NCI-H526 (cell line): ENCODE measurements around the gene SPIN3.
"Not testable (repeated sequence)": the region's sequence is repeated elsewhere in the genome, so short reads cannot be mapped to it uniquely, and the experiment has no call there.

Source experiments
- DNase-seq, 2 experiments: peaks; one replicate each; lab custom pipeline; 2025; lab: John Stamatoyannopoulos, UW

The SPIN3 gene

DNA sequence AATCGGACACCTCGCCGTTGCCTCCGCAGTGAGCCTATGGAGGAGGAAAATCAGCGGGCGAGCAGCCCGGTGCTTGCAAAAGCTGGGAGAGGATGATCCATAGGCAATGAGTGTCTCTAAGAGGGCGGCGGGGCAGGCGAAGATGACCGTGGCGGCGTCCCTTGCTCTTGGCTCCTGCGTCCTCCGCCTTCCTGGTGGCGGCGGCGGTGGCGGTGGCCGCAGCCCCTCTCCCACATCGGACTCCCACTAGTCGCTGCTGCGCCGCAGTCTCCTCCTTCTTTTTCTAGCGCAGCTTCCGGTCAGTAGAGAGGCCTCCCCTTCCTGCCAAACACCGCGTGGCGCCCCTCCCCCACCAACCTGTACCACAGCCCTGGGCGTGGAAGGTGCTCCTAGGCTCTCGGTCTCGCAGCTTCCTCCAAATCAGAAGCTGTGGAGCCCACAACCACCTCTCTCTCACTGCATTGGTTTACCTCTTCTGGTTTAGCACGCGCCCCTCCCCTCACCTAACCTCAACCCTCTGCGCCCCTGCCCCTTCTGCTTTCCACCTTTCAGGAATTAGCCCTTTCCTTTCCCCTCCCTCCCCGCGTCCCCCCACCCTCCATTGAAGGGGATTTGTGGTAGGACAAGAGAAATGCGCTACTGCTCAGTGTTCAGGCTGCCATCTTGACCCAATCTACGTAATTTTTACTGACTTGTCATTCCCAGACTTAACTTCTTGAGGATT lies at the start of gene SPIN3:
Gene SPIN3 (minus strand): TSS at position 271 of the 724 bp plus-strand sequence. CDS start 594 bp downstream, outside the sequence.
- DNase-seq = peak; percentile 90 to 92

DNA sequence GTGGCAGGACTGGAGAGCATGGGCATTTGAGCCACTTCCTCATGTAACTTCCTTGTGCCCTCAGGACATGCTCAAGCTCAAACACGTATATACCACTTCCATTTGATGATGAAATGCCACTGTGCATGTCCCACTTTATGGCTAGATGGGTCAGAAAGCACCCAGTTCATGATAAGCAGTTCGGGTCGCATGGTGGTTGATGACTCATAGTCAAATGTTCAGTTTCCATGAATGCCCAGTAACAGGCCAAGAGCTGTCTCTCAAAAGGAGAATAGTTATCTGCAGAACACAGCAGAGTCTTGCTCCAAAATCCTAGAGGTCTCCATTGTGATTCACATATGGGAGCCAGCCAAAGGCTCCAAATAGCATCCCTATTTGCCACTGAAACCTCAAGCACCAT lies 48.9 kb upstream of the SPIN3 start:
- no peak for DNase-seq

DNA sequence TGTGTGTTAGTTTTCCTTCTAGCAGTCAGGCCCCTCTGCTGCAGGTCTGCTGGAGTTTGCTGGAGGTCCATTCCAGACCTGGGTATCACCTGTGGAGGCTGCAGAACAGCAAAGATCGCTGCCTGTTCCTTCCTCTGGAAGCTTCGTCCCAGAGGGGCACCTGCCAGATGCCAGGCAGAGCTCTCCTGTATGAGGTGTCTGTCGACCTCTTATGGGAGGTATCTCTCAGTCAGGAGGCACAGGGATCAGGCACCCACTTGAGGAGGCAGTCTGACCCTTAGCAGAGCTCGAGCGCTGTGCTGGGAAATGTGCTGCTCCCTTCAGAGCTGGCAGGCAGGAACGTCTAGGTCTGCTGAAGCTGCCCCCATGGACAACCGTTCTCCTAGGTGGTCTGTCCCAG lies 41.9 kb upstream of the SPIN3 start:
- DNase-seq = not testable (repeated sequence)

DNA sequence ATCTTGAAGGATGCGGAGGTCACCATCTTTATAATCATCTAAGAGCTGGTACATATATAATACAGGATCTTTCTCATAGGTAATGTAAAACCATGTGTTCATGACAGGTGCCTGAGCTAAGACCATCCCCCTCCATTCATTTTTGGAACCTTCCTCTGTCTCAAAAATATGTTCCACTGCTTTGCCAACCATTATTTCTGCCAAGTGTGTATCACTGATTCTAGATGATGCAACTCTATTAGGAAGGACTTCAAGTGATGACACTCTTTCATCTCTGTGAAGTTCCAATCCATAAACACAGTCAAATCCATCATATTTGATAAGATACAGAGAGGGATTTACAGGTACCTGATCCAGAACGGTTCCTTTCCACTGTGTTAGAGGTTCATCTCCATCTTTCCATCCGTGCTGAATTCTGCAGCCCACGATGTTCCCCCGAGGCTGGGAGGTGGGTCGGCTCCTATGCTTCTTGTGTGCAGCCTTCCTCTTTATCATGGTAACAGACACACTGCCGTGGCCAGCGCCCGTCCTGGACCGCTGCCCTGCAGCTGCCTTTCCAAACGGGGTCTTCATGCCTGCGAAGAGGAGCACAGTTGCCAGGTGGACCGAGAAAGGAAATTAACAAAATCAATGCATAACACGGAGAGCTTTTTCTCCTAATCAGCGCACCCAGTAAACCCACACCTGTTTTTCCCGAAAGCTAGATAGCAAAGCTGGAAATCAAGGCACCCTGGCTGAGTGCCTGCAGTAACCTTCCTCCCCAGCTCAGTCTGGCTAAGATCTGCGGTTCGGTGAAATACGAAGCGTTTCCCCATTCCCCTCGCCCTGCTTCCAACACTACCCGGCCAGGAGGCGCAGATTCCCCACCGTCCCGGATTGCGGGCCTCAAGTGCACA lies 718 bp downstream of the SPIN3 start:
- peak in 1 of 2 experiments; percentile 18 for DNase-seq

DNA sequence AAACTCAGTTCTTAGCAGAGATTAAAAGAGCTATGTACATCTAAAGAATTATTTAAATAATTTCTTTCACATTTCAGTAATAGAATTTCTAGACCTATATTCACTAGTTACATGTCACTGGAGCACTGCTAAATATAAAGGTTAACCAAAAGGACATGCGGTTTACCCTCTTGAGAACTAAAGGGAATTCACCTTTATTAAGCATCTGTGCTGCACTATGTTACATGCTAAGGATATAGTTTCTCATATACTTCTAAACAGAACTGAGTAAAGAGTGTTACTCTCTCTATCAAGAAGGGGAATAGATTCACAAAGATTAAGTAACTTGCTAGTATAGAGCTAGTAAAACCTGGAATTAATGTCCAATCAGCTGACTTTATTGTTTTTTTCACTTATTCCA lies 7.6 kb downstream of the SPIN3 start:
- DNase-seq = no peak

DNA sequence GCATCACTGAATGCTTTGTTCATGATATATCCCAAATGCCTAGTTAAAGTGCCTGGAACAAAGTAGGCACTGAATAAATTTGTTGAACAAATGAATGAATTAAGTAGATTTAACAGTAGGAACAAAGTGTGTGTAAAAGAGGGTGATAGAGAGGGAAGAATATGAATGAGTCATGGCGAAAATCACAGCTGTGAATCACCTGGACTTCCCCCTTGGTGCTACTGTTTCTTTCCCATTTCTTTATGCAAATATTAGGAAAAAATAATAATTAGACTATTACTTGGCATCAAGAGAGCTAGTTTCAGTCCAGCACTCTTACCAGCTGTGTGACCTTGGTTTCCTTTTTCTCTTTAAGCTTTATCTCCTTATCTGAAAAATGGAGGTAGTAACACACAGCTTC lies 9.2 kb downstream of the SPIN3 start:
- no peak for DNase-seq

DNA sequence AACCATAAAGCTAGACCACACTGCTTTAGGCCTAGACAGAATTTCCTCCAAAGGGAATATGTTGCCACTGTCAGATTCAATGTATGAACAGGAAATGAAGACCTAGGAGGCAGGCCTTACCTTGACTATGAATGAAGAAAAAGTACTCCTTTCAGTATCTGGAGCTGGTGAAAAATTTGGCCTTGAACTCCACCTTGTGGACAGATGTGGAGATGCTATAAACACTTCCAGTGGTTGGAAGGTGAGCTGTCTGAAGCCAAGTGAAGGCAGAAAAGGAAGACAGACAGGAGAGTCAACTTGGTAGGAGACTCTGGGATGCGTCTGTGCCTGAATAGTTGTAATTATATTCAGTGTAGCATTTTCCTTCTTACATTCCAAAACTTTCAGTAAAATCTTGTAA lies 17.2 kb downstream of the SPIN3 start:
- peak; percentile 11 to 33 for DNase-seq

DNA sequence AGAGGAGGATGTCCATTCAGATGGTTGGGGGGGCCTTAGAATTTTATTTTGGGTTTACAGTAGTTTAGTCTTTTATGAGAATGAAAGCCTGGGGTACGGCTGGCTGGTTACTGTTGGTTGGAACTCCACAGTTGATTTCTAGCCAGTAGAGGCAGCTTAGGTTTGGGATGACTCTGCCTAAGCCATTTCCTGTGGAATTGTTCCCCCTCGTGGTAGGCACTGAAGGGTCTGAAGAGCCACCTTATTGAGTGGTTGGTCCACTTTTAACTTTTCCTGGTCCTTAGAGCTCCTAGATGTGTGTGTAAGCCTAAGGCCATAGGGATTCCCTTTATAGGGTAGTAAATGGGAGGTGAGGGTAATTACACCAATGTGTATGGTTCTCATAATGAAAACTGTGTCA lies 19.7 kb downstream of the SPIN3 start:
- no peak for DNase-seq

DNA sequence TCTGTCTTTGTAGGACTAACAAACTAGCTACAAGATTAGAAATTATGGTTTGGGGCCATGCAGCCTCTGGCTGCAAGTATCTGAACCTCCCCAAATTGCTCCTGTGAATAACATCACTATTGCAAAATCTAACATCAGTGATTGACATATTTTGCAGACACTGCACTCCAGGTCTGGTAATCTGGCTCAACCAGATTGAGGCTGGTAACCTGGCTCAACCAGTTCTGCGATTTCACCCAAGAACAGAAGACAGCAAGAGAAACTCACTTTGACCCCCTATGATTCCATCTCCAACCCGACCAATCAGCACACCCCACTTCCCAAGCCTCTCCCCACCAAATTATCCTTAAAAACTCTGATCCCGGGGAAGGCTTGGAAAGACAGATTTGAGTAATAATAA lies 20.9 kb downstream of the SPIN3 start:
- DNase-seq = no peak

DNA sequence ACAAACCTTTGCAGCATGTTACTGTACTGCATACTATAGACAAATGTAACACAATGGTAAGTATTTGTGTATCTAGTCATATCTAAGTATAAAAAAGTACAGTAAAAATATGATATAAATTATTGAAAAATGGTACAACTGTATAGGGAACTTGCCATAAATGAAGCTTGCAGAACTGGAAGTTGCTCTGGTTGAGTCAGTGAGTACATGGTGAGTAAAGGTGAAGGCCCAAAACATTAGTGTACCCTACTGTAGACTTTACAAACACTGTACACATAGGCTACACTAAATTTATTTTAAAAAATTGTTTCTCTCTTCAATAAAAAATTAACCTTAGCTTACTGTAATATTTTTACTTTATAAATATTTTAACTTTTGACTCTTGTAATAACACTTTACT lies 25.8 kb downstream of the SPIN3 start:
- no peak for DNase-seq

DNA sequence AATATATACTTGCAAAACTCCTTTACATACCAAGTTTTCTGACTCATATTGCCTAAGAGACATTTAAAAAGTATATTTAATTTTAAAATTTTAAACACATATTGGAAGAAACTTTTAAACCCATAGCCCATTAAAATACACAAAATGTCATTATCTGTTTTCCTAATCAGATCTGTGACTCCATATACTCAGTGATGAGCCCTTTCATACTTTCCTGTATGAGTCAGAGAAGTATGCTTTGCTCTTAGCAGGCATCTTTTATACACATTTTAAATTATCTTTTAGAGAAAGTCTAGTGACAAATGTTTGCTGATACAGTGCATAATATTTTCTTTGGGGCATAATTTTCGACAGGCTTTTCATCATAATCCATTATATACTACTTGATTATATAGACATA lies 26.4 kb downstream of the SPIN3 start:
- DNase-seq = no peak

DNA sequence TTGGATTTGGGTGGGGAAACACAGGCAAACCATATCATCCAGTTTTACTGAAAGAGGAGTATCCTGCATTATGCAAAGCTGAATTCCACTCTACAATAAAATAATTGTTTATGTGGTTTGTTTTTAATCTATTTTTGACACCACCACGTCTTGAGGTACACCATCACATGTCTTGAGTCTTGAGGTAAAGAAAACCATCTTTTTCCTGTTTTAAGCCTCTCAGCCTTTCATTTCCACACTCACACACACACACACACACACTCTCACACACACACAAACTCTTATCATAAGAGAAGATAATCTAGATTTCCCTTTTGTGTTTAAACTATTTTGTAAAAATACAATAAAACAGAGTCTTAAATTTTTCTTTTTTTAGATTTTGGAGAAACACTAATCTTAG lies 32.0 kb downstream of the SPIN3 start:
- no peak for DNase-seq

DNA sequence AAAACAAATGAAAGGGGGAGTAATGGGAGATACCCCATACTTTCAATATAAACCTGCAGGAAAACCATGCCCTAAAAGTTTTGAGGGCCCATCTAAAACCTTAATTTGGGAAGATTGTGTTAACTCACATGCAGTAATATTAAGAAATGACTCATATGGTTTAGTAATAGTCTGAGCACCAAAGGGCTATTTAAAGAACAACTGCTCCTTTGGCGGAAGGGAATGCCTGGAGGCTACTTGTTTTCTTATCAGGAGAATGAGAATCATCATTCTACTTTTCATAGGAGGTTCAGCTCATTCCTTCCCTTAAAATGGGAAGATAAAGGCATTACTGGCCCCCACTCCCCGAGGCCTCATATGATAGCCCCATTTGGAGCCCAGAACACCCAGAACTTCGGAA lies 47.6 kb downstream of the SPIN3 start:
- no peak for DNase-seq

DNA sequence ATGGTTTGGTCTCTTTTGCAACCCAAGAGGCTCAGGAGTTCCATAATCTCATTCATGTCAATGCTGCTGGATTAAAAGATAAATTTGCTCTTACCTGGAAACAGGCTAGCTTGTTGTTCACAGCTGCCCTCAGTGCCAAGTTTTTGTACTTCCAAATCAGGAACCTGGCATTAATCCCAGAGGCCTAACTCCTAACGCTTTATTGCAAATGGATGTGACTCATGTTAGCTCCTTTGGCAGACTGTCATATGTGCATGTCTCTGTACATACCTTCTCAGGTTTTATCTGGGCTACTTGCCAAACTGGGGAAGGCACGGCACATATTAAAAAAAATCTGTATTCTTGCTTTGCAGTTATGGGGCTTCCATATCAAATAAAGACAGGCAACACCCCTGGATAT lies 49.1 kb downstream of the SPIN3 start:
- DNase-seq = not testable (repeated sequence)

DNA sequence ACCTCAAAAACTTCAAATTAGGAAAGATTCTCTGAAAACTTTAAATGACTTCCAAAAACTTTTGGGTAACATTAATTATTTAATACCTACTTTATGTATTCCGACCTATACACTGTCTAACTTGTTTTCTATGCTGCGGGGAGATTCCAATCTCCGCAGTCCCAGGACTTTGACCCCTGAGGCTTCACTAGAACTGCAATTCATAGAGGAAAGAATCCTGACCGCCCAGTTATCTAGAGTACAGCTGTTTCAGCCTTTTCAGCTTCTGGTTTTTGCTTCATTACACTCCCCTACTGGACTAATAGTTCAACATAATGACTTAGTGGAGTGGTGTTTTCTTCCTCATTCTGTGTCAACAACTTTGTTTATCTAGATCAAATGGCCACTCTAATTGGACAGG lies 50.1 kb downstream of the SPIN3 start:
- DNase-seq = not testable (repeated sequence)

DNA sequence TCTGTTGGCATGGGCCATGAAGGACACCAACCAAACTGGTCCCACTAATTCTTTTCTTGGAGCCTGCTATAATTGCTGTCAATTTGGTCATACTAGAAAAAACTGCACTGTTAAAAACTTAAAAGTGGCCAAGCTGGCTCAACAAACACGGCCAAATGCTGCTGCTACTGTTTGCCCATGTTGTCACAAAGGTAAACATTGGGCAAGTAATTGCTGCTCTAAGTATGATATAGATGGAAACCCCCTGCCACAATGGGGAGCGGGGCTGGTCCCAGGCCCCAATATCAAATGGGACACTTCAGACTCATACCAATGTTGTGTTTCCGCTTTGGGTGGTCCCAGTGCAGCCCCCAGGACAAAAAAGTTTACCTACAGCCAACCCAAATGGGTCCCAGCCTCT lies 52.1 kb downstream of the SPIN3 start:
- DNase-seq = no peak
